IMR-90 (cell line): Measurements from ENCODE around the gene CUL1. TPM values are rescaled to one million over a fixed set of nuclear protein-coding genes. Genes with fewer than 3 reads are reported as not detected.

Source experiments
- ATAC-seq: fragments of 200-7000 bp; cut with Tn5 transposase; 2 replicates; pipeline ENCODE4 v1.9.1; 2020; ENCODE audit warnings: low read depth, mild to moderate bottlenecking, moderate library complexity
- BruUV-seq: library from RNA; stranded (reverse); fragments of 400-500 nt; replicated peaks from 2 replicates; lab custom pipeline; 2021; lab: Mats Ljungman, UMichigan
- CTCF ChIA-PET: fragments of 300-600 bp; formaldehyde crosslinking; extraction: SDS; loops from one replicate; lab custom pipeline; 2021; ENCODE audit warnings: antibody characterized with exemption; lab: Yijun Ruan, JAX
- POLR2A ChIA-PET: fragments of 300-600 bp; sonication (Branson Sonifier 250); formaldehyde crosslinking; loops from one replicate; lab custom pipeline; 2022; ENCODE audit warnings: antibody characterized with exemption; ENCODE audit not compliant: unreplicated experiment; lab: Charles Lee
- DNase-seq: peaks from one replicate; pipeline ENCODE4 v3.0.0; 2013
- H2AFZ ChIP-seq: replicated peaks from 2 replicates; pipeline ENCODE3; 2013; ENCODE audit warnings: low read length, mild to moderate bottlenecking; ENCODE audit not compliant: poor library complexity
- H2AK5ac ChIP-seq: 2 replicates; pipeline ENCODE4 v1.6.1; 2013; ENCODE audit warnings: low read depth, low read length, inconsistent platforms
- H2AK9ac ChIP-seq: replicated peaks from 2 replicates; pipeline ENCODE3; 2013; ENCODE audit warnings: mild to moderate bottlenecking, low read depth, low read length, moderate library complexity; ENCODE audit not compliant: poor library complexity
- H2BK120ac ChIP-seq: 2 replicates; pipeline ENCODE4 v1.6.1; 2013; ENCODE audit warnings: low read depth, low read length, inconsistent platforms
- H2BK15ac ChIP-seq: 3 replicates; pipeline ENCODE4 v1.6.1; 2013; ENCODE audit warnings: low read depth, low read length, inconsistent platforms
- H2BK20ac ChIP-seq: 2 replicates; pipeline ENCODE4 v1.6.1; 2013; ENCODE audit warnings: low read depth, mild to moderate bottlenecking, inconsistent platforms, low read length, moderate library complexity
- H2BK5ac ChIP-seq: 2 replicates; pipeline ENCODE4 v1.6.1; 2013; ENCODE audit warnings: mild to moderate bottlenecking, low read depth, low read length, inconsistent platforms; ENCODE audit not compliant: poor library complexity, severe bottlenecking
- H3K14ac ChIP-seq: replicated peaks from 2 replicates; pipeline ENCODE4 v1.6.1; 2013; ENCODE audit warnings: low read depth, low read length, inconsistent platforms
- H3K18ac ChIP-seq: 2 replicates; pipeline ENCODE4 v1.6.1; 2013; ENCODE audit warnings: low read depth, low read length, control low read depth
- H3K23ac ChIP-seq: 2 replicates; pipeline ENCODE4 v1.6.1; 2013; ENCODE audit warnings: low read depth, low read length, inconsistent platforms
- H3K27ac ChIP-seq: 2 replicates; pipeline ENCODE4 v1.5.1; 2013; ENCODE audit warnings: mild to moderate bottlenecking, control low read depth, low read length; ENCODE audit not compliant: insufficient read depth
- H3K27me3 ChIP-seq: 2 replicates; pipeline ENCODE4 v1.6.1; 2013; ENCODE audit warnings: low read length; ENCODE audit not compliant: control insufficient read depth, insufficient read depth
- H3K36me3 ChIP-seq: 2 replicates; pipeline ENCODE4 v1.6.1; 2013; ENCODE audit warnings: low read length, mixed read lengths; ENCODE audit not compliant: control insufficient read depth, insufficient read depth
- H3K4ac ChIP-seq: 2 replicates; pipeline ENCODE4 v1.6.1; 2013; ENCODE audit warnings: low read depth, low read length, inconsistent platforms
- H3K4me1 ChIP-seq: 2 replicates; pipeline ENCODE4 v1.6.1; 2013; ENCODE audit warnings: low read length, mixed read lengths; ENCODE audit not compliant: control insufficient read depth, insufficient read depth
- H3K4me2 ChIP-seq: 2 replicates; pipeline ENCODE4 v1.6.1; 2013; ENCODE audit warnings: low read depth, mild to moderate bottlenecking, control low read depth, low read length, moderate library complexity
- H3K4me3 ChIP-seq: 2 replicates; pipeline ENCODE4 v1.5.1; 2013; ENCODE audit warnings: low read depth, mild to moderate bottlenecking, control low read depth, low read length, moderate library complexity; ENCODE audit not compliant: insufficient read depth
- H3K56ac ChIP-seq: 2 replicates; pipeline ENCODE4 v1.6.1; 2013; ENCODE audit warnings: low read length, inconsistent platforms; ENCODE audit not compliant: insufficient read depth; ENCODE audit errors: extremely low read depth
- H3K79me1 ChIP-seq, 2 experiments: 2 replicates each; pipeline ENCODE4 v1.6.1; 2013; ENCODE audit warnings: low read length in 2 of 2, inconsistent platforms in 1 of 2, low read depth in 1 of 2
- H3K9ac ChIP-seq: 2 replicates; pipeline ENCODE4 v1.6.1; 2013; ENCODE audit warnings: low read depth, low read length, control low read depth
- H3K9me1 ChIP-seq: 2 replicates; pipeline ENCODE4 v1.6.1; 2013; ENCODE audit warnings: low read length, inconsistent platforms; ENCODE audit not compliant: insufficient read depth
- H3K9me3 ChIP-seq: 2 replicates; pipeline ENCODE4 v1.6.1; 2013; ENCODE audit warnings: low read length; ENCODE audit not compliant: control insufficient read depth, insufficient read depth
- H4K20me1 ChIP-seq: 2 replicates; pipeline ENCODE4 v1.6.1; 2013; ENCODE audit warnings: low read length, inconsistent platforms; ENCODE audit not compliant: insufficient read depth
- H4K5ac ChIP-seq: 2 replicates; pipeline ENCODE4 v1.6.1; 2013; ENCODE audit warnings: mild to moderate bottlenecking, low read depth, low read length, control low read depth
- H4K8ac ChIP-seq, 2 experiments: 2 replicates each; pipeline ENCODE4 v1.6.1; 2013; ENCODE audit warnings: low read depth in 2 of 2, low read length in 2 of 2, control low read depth in 1 of 2, inconsistent platforms in 1 of 2
- H4K91ac ChIP-seq: 2 replicates; pipeline ENCODE4 v1.6.1; 2013; ENCODE audit warnings: low read depth, low read length, inconsistent platforms; ENCODE audit not compliant: insufficient read depth
- CEBPB ChIP-seq: IDR thresholded peaks from 2 replicates; pipeline ENCODE4 v1.6.1; 2012; ENCODE audit warnings: low read depth, low read length, improper control_type of control experiment
- CTCF ChIP-seq: conservative IDR thresholded peaks from 2 replicates; pipeline ENCODE4 v1.5.1; 2012; ENCODE audit warnings: mild to moderate bottlenecking, low read depth, low read length, improper control_type of control experiment
- ELK1 ChIP-seq: fragments of 150-350 bp; IDR thresholded peaks from 2 replicates; pipeline ENCODE4 v1.6.1; 2016; ENCODE audit warnings: low read depth, mild to moderate bottlenecking, low read length, moderate library complexity, borderline replicate concordance
- MAFK ChIP-seq: IDR thresholded peaks from 2 replicates; pipeline ENCODE4 v1.6.1; 2012; ENCODE audit warnings: low read depth, low read length, improper control_type of control experiment
- MAZ ChIP-seq: IDR thresholded peaks from 2 replicates; pipeline ENCODE4 v1.6.1; 2012; ENCODE audit warnings: low read depth, mild to moderate bottlenecking, low read length, improper control_type of control experiment, moderate library complexity, borderline replicate concordance
- MXI1 ChIP-seq: IDR thresholded peaks from 2 replicates; pipeline ENCODE4 v1.6.1; 2012; ENCODE audit warnings: low read depth, mild to moderate bottlenecking, low read length, moderate library complexity, borderline replicate concordance
- NFE2L2 ChIP-seq: fragments of 150-350 bp; IDR thresholded peaks from 2 replicates; pipeline ENCODE4 v1.6.1; 2016; ENCODE audit warnings: low read depth, mild to moderate bottlenecking, low read length
- POLR2A ChIP-seq: IDR thresholded peaks from 2 replicates; pipeline ENCODE4 v1.6.1; 2012; ENCODE audit warnings: mild to moderate bottlenecking, low read depth, low read length
- RAD21 ChIP-seq: IDR thresholded peaks from 2 replicates; pipeline ENCODE4 v1.6.1; 2012; ENCODE audit warnings: low read length, improper control_type of control experiment
- RCOR1 ChIP-seq: IDR thresholded peaks from 2 replicates; pipeline ENCODE4 v1.6.1; 2012; ENCODE audit warnings: mild to moderate bottlenecking, low read length, improper control_type of control experiment; ENCODE audit not compliant: insufficient replicate concordance
- RFX5 ChIP-seq: IDR thresholded peaks from 2 replicates; pipeline ENCODE4 v1.8.0; 2012; ENCODE audit warnings: low read depth, mild to moderate bottlenecking, low read length, moderate library complexity
- SMC3 ChIP-seq: fragments of 150-350 bp; IDR thresholded peaks from 2 replicates; pipeline ENCODE4 v1.6.1; 2016; ENCODE audit warnings: low read depth, mild to moderate bottlenecking, antibody characterized with exemption, low read length, moderate library complexity
- USF2 ChIP-seq: fragments of 150-350 bp; IDR thresholded peaks from 2 replicates; pipeline ENCODE4 v1.6.1; 2017; ENCODE audit warnings: mild to moderate bottlenecking, antibody characterized with exemption, low read length, low read depth
- WGBS, 2 experiments: methylation state at CpG; one replicate each; pipeline versions ENCODE4 v1.1.5 to v1.1.7; 2013; ENCODE audit warnings: missing lambda C conversion rate in 2 of 2; ENCODE audit not compliant: insufficient read length in 1 of 2; ENCODE audit errors: extremely low coverage in 2 of 2; 5-methylcytosine and 5-hydroxymethylcytosine counted together
- dilution Hi-C: fragments of 300-500 bp; cut with HindIII; formaldehyde crosslinking; loops from one replicate; pipeline ENCODE4 v1.14.3; 2018; ENCODE audit warnings: low sequenced_read_pairs; ENCODE audit not compliant: unreplicated experiment
- in situ Hi-C: fragments of 300-500 bp; cut with MboI; formaldehyde crosslinking; loops from 3 replicates; pipeline ENCODE4 v1.14.3; 2019; ENCODE audit warnings: low sequenced_read_pairs, inconsistent platforms, mixed read lengths
- intact Hi-C: fragments of 100-400 bp; cut with micrococcal nuclease; formaldehyde crosslinking; loops from 2 replicates; pipeline ENCODE4 v1.10.0; 2022
- polyA plus RNA-seq, 3 experiments: library from polyadenylated mRNA; depleted of rRNA; stranded (reverse); fragments of >200 nt; gene quantifications; 2 replicates each; pipeline ENCODE4 v1.2.3, GENCODE V29; 2012; ENCODE audit warnings: low replicate concordance in 1 of 3
- total RNA-seq: library from RNA; depleted of rRNA; stranded (reverse); fragments of >200 nt; gene quantifications from 2 replicates; pipeline ENCODE4 v1.2.3, GENCODE V29; 2012

The CUL1 gene
- total and polyA plus RNA-seq, 2 of the 4 experiments (the other 2 are of a cell fraction), result 44.0 to 46.2 TPM

- POLR2A ChIA-PET, result no interaction called here
- no peak for ATAC-seq
- Histone ChIP-seq H2AFZ (no peak overlapping the region), H3K23ac (no peak overlapping the region; the same call in 1 of the 2 replicates), H3K4ac (no peak overlapping the region), H3K14ac (no peak overlapping the region), H3K9ac (no peak overlapping the region), H3K4me3 (no peak overlapping the region), H2BK120ac (no peak overlapping the region), H3K27ac (no peak overlapping the region), H2AK9ac (no peak overlapping the region), H3K79me1 (peaks cover 0 to 4% of the 10 kb centered on the region in 2 experiments; a peak in 3 of 4 replicates), H2BK15ac (no peak overlapping the region), H3K18ac (no peak overlapping the region), H4K20me1 (no peaks in the 10 kb centered on the region), H2AK5ac (no peak overlapping the region), H3K4me2 (no peak overlapping the region), H4K8ac (no peak overlapping the region), H3K9me3 (no peaks in the 10 kb centered on the region), H3K4me1 (no peaks in the 10 kb centered on the region), H3K36me3 (peaks cover 25% of the 10 kb centered on the region), H3K56ac (no peak overlapping the region), H2BK20ac (no peak overlapping the region), H4K5ac (no peak overlapping the region), H3K27me3 (no peaks in the 10 kb centered on the region), H2BK5ac (no peak overlapping the region), H4K91ac (no peak overlapping the region), H3K9me1 (0 out of 2 replicates have a peak, but pooled peaks cover 3% of the 10 kb centered on the region)
- CTCF ChIA-PET, result no interaction called here
- 86% methylated on average over 3 of the region's 4 CpGs; no CpG with 5 or more reads in 1 of the 2 experiments for WGBS, 2 experiments
- in situ Hi-C loops, result no loop called here
- intact Hi-C loops, result no loop called here
- DNase-seq, result no peak
- TF ChIP-seq POLR2A, result no peak
- no peak for TF ChIP-seq SMC3
- TF ChIP-seq MXI1, result no peak
- TF ChIP-seq NFE2L2, result no peak
- no peak for TF ChIP-seq RFX5
- TF ChIP-seq MAFK, result no peak
- no peak for TF ChIP-seq MAZ
- TF ChIP-seq USF2, result no peak
- no peak for TF ChIP-seq RAD21
- no peak for TF ChIP-seq CEBPB
- no peak for TF ChIP-seq RCOR1
- no peak for TF ChIP-seq ELK1
- TF ChIP-seq CTCF, result no peak
- BruUV-seq, result no TSS peak
- dilution Hi-C loops, result no loop called here
Observed at GRCh38 chr7:148809856-148810255, 111.2 kb downstream of the CUL1 start.
